ENCODE measurements around the gene TMEM176A.

Gene TMEM176A

GRCh38 chr7:150854066-150855000 is 53.8 kb downstream of the TMEM176A start:
- no peaks in the 10 kb centered on the region for H3K9me3 ChIP-seq (ENCODE audit: control insufficient read depth in 5 of 5, low read length in 5 of 5)
- no peaks in the 10 kb centered on the region for H3K36me3 ChIP-seq (ENCODE audit: control insufficient read depth in 5 of 5, insufficient read depth in 5 of 5, low read length in 5 of 5)
- peaks cover 0 to 3% (median 0%) of the 10 kb centered on the region in 5 donors for H3K4me1 ChIP-seq (ENCODE audit: control insufficient read depth in 5 of 5, insufficient read depth in 5 of 5, low read length in 5 of 5)
- H3K9ac ChIP-seq (ENCODE audit: low read length in 5 of 5): no peak overlapping the region
- H3K27me3 ChIP-seq (ENCODE audit: control insufficient read depth in 5 of 5, insufficient read depth in 4 of 5, low read length in 5 of 5): peaks cover 7 to 18% (median 12%) of the 10 kb centered on the region in 5 donors
- no peak overlapping the region for H3K27ac ChIP-seq (ENCODE audit: low read depth, low read length)
- H3K4me3 ChIP-seq (ENCODE audit: low read depth in 1 of 5, low read length in 5 of 5): no peak overlapping the region

All from subcutaneous abdominal adipose tissue (tissue), 5 donors.